ENCODE data around the gene UNC5B. TPM values are rescaled to one million over a fixed set of nuclear protein-coding genes. Genes with fewer than 3 reads are reported as not detected.

UNC5B gene
- total and polyA plus RNA-seq, 10 donors, result 0.74 to 21.1 (median 11.3) TPM

- Histone ChIP-seq H3K36me3 (peaks cover 0 to 44% (median 0%) of the 10 kb centered on the region in 6 donors), H3K27me3 (replicated peaks in 1 of 7) (no peaks in the 10 kb centered on the region), H3K4me3 (no peak overlapping the region), H3K9me3 (no peaks in the 10 kb centered on the region), H3K27ac (no peak overlapping the region), H3K4me1 (peaks cover 7 to 24% (median 18%) of the 10 kb centered on the region in 6 donors)
- no peak for DNase-seq
- intact Hi-C loops (cut with DNase I; ENCODE audit: low total_unique reads), result no loop called here
- no peak for TF ChIP-seq CTCF (IDR thresholded peaks at IDR 0.05 in 8 of 11, conservative IDR thresholded peaks at IDR 0.05 in 3 of 11)
- no peak for TF ChIP-seq POLR2A (IDR thresholded peaks at IDR 0.05)
- no peak for TF ChIP-seq POLR2AphosphoS5 (IDR thresholded peaks at IDR 0.05)
- WGBS, 5 donors, result 84 to 94% (median 91%) methylated on average over 12 to 13 of the region's 13 CpGs
Measured at GRCh38 chr10:71337219-71337701, 124.9 kb downstream of the UNC5B start.

- no peaks in the 10 kb centered on the region for H3K27me3 ChIP-seq (replicated peaks in 1 of 7)
- intact Hi-C loops (cut with DNase I; ENCODE audit: low total_unique reads), result no loop called here
- H3K36me3 ChIP-seq, result peaks cover 0 to 44% (median 0%) of the 10 kb centered on the region in 6 donors
Measured at GRCh38 chr10:71338728-71339495, 126.5 kb downstream of the UNC5B start.

GRCh38 chr10:71339796-71340589 is 127.6 kb downstream of the UNC5B start:
- Histone ChIP-seq H3K4me3 (no peak overlapping the region), H3K9me3 (no peaks in the 10 kb centered on the region), H3K4me1 (peaks cover 0 to 26% (median 13%) of the 10 kb centered on the region in 6 donors), H3K36me3 (peaks cover 0 to 44% (median 0%) of the 10 kb centered on the region in 6 donors), H3K27ac (no peak overlapping the region), H3K27me3 (replicated peaks in 1 of 7) (no peaks in the 10 kb centered on the region)
- no peak for TF ChIP-seq POLR2A (IDR thresholded peaks at IDR 0.05)
- no peak for TF ChIP-seq POLR2AphosphoS5 (IDR thresholded peaks at IDR 0.05)
- no peak for TF ChIP-seq CTCF (IDR thresholded peaks at IDR 0.05 in 8 of 11, conservative IDR thresholded peaks at IDR 0.05 in 3 of 11)
- intact Hi-C loops (cut with DNase I; ENCODE audit: low total_unique reads), result no loop called here
- no peak for DNase-seq
- WGBS, 5 donors, result 89 to 94% (median 91%) methylated on average over 10 of the region's 10 CpGs

More at GRCh38 chr10:71338728-71339495, 126.5 kb downstream of the UNC5B start:
- 90 to 94% (median 93%) methylated on average over 13 of the region's 13 CpGs for WGBS, 5 donors
- DNase-seq, result no peak
- Histone ChIP-seq H3K27ac (no peak overlapping the region), H3K9me3 (no peaks in the 10 kb centered on the region), H3K4me1 (peaks cover 0 to 22% (median 13%) of the 10 kb centered on the region in 6 donors), H3K4me3 (no peak overlapping the region)
- TF ChIP-seq CTCF (IDR thresholded peaks at IDR 0.05 in 8 of 11, conservative IDR thresholded peaks at IDR 0.05 in 3 of 11) (no peak), POLR2A (IDR thresholded peaks at IDR 0.05) (no peak), POLR2AphosphoS5 (IDR thresholded peaks at IDR 0.05) (no peak)
